ENCODE data around the gene ALCAM. TPM values are rescaled to one million over a fixed set of nuclear protein-coding genes. Genes with fewer than 3 reads are reported as not detected.

ALCAM gene
- polyA plus RNA-seq, 1 of the 3 experiments (the other 2 are of a cell fraction): 58.3 TPM

DNA sequence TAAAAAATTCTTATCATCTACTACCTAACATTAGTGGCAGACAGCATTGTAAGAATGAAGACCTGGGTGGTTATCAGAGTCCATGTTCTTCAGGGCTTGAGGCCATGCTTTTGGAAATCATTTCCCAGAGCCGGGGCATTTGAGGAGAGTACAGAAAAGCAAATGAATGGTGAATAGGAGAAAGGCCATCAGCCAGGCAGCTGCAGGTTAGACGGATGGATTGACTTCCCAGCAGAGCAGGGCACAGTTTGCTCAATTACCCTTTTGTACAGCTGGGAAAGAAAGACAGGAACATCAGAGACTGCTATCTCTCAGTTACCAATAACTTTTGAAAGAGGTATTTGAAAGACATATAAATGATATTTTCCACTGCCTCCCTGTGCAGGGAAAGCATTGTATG is 135.6 kb downstream of the ALCAM start:
- H3K4me2 ChIP-seq: no peak overlapping the region
- no peaks in the 10 kb centered on the region for H3K9me2 ChIP-seq
- WGBS (ENCODE audit: low lambda C conversion rate): 70% methylated on average over 2 of the region's 2 CpGs
- TF ChIP-seq PBX3 (IDR thresholded peaks at IDR 0.05) (no peak), FOXM1 (IDR thresholded peaks at IDR 0.05; ENCODE audit: low read depth) (no peak), ELF1 (IDR thresholded peaks at IDR 0.05) (no peak), NFIC (IDR thresholded peaks at IDR 0.05; ENCODE audit: borderline replicate concordance) (no peak), POLR2AphosphoS5 (IDR thresholded peaks at IDR 0.05; ENCODE audit: low read depth, low read length) (no peak), GABPA (IDR thresholded peaks at IDR 0.05; ENCODE audit: low read depth) (no peak), RAD21 (IDR thresholded peaks at IDR 0.05; ENCODE audit: low read length) (no peak), JUND (IDR thresholded peaks at IDR 0.05) (no peak), TCF12 (IDR thresholded peaks at IDR 0.05) (no peak), RFX5 (IDR thresholded peaks at IDR 0.05; ENCODE audit: low read length) (no peak), SIN3A (IDR thresholded peaks at IDR 0.05; ENCODE audit: borderline replicate concordance, low read depth, low read length) (no peak), MXI1 (IDR thresholded peaks at IDR 0.05; ENCODE audit: low read depth, low read length) (no peak), USF2 (IDR thresholded peaks at IDR 0.05; ENCODE audit: borderline replicate concordance, low read depth, low read length) (no peak)
- TF ChIP-seq, protein P1, sequence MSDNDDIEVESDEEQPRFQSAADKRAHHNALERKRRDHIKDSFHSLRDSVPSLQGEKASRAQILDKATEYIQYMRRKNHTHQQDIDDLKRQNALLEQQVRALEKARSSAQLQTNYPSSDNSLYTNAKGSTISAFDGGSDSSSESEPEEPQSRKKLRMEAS (IDR thresholded peaks at IDR 0.05; ENCODE audit: low read depth): no peak
- TF ChIP-seq, protein P2, sequence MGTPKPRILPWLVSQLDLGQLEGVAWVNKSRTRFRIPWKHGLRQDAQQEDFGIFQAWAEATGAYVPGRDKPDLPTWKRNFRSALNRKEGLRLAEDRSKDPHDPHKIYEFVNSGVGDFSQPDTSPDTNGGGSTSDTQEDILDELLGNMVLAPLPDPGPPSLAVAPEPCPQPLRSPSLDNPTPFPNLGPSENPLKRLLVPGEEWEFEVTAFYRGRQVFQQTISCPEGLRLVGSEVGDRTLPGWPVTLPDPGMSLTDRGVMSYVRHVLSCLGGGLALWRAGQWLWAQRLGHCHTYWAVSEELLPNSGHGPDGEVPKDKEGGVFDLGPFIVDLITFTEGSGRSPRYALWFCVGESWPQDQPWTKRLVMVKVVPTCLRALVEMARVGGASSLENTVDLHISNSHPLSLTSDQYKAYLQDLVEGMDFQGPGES (IDR thresholded peaks at IDR 0.05; ENCODE audit: low read depth, low read length): no peak
- peaks cover 0 to 13% of the 10 kb centered on the region in 2 experiments for H3K36me3 ChIP-seq (replicated peaks in 1 of 2; ENCODE audit: control insufficient read depth in 1 of 2, insufficient read depth in 2 of 2, low read length in 1 of 2)
- ChIA-PET POLR2A (no interaction called here), CTCF (interaction anchor here (0.8 to 1.1 kb wide), 2 partner anchors 20 to 132 kb away, joined by 3 read pairs; no protein-coding TSS in a partner anchor)
- H3K4me1 ChIP-seq (ENCODE audit: control insufficient read depth in 1 of 2, insufficient read depth in 2 of 2, low read depth in 1 of 2, low read length in 1 of 2): peaks cover 19 to 33% of the 10 kb centered on the region in 2 experiments; a peak in 3 of 4 replicates
- H2AFZ ChIP-seq (ENCODE audit: low read depth): no peak overlapping the region
- no peak for DNase-seq
- no peak overlapping the region for H3K4me3 ChIP-seq (ENCODE audit: low read depth in 2 of 2, low read length in 1 of 2)
- H3K27ac ChIP-seq (ENCODE audit: low read depth in 2 of 2, low read length in 1 of 2): no peak overlapping the region; a peak in 1 of 4 replicates
- peaks cover 15% of the 10 kb centered on the region for H3F3A ChIP-seq (replicated peaks; ENCODE audit: insufficient read depth)
- no peaks in the 10 kb centered on the region; the same call in 1 of the 2 replicates for H4K20me1 ChIP-seq (ENCODE audit: insufficient read depth)
- no peaks in the 10 kb centered on the region for H3K9me3 ChIP-seq
- H3K79me2 ChIP-seq (ENCODE audit: insufficient read depth): peaks cover 95% of the 10 kb centered on the region
- no peaks in the 10 kb centered on the region for H3K27me3 ChIP-seq (ENCODE audit: insufficient read depth)
- H3K9ac ChIP-seq: no peak overlapping the region

GRCh38 chr3:105503191-105503593 is 136.5 kb downstream of the ALCAM start:
- Histone ChIP-seq H3K36me3 (replicated peaks in 1 of 2; ENCODE audit: control insufficient read depth in 1 of 2, insufficient read depth in 2 of 2, low read length in 1 of 2) (peaks cover 0 to 13% of the 10 kb centered on the region in 2 experiments), H3K9ac (no peak overlapping the region), H3K9me2 (no peaks in the 10 kb centered on the region), H3K4me1 (ENCODE audit: control insufficient read depth in 1 of 2, insufficient read depth in 2 of 2, low read depth in 1 of 2, low read length in 1 of 2) (peaks cover 19 to 33% of the 10 kb centered on the region in 2 experiments; a peak in 3 of 4 replicates), H3K27me3 (ENCODE audit: insufficient read depth) (no peaks in the 10 kb centered on the region), H3K9me3 (no peaks in the 10 kb centered on the region), H3K79me2 (ENCODE audit: insufficient read depth) (peaks cover 95% of the 10 kb centered on the region), H2AFZ (ENCODE audit: low read depth) (no peak overlapping the region), H4K20me1 (ENCODE audit: insufficient read depth) (no peaks in the 10 kb centered on the region; the same call in 1 of the 2 replicates), H3K27ac (ENCODE audit: low read depth in 2 of 2, low read length in 1 of 2) (no peak overlapping the region), H3K4me2 (no peak overlapping the region), H3F3A (replicated peaks; ENCODE audit: insufficient read depth) (peaks cover 15% of the 10 kb centered on the region), H3K4me3 (ENCODE audit: low read depth in 2 of 2, low read length in 1 of 2) (no peak overlapping the region)
- no peak for DNase-seq
- TF ChIP-seq EZH2phosphoT487 (IDR thresholded peaks at IDR 0.05; ENCODE audit: borderline replicate concordance, low read depth) (no peak), RXRA (IDR thresholded peaks at IDR 0.05; ENCODE audit: borderline replicate concordance, low read depth) (no peak), GATA2 (CRISPR knock-in tag; IDR thresholded peaks at IDR 0.05) (no peak), SIN3A (IDR thresholded peaks at IDR 0.05; ENCODE audit: borderline replicate concordance, low read depth, low read length) (no peak), ELF1 (IDR thresholded peaks at IDR 0.05) (no peak), CTCF (IDR thresholded peaks at IDR 0.05) (no peak), POLR2AphosphoS5 (IDR thresholded peaks at IDR 0.05; ENCODE audit: low read depth, low read length) (no peak), RAD21 (IDR thresholded peaks at IDR 0.05; ENCODE audit: low read length) (no peak), NFIC (IDR thresholded peaks at IDR 0.05; ENCODE audit: borderline replicate concordance) (no peak)
- CTCF ChIA-PET: interaction anchor here (0.6 to 2.4 kb wide), 4 partner anchors 14 to 991 kb away, joined by 3 to 12 read pairs (median 3); no protein-coding TSS in a partner anchor
- WGBS (ENCODE audit: low lambda C conversion rate): 75% methylated on average over 3 of the region's 3 CpGs
- POLR2A ChIA-PET: no interaction called here

Measured in SK-N-SH (cell line).